Stimulated activated CD8-positive, alpha-beta memory T cell treated with anti-CD3 and anti-CD28 coated beads, Interleukin-12 subunit alpha, Interleukin-12 subunit beta, amount 100 ng/mL, for 4 hours (primary cell): ENCODE data around the gene STAB1.
"Not testable (repeated sequence)": the region's sequence is repeated elsewhere in the genome, so short reads cannot be mapped to it uniquely, and the experiment has no call there.

Experiments used
- DNase-seq: peaks from one replicate; pipeline ENCODE4 v3.0.0-alpha.2; 2020; ENCODE audit warnings: low read depth

STAB1 gene

GRCh38 chr3:52523386-52524257 lies 28.5 kb downstream of the STAB1 start:
- DNase-seq = no peak

GRCh38 chr3:52524258-52524751 lies 29.2 kb downstream of the STAB1 start:
- DNase-seq = no peak

DNA sequence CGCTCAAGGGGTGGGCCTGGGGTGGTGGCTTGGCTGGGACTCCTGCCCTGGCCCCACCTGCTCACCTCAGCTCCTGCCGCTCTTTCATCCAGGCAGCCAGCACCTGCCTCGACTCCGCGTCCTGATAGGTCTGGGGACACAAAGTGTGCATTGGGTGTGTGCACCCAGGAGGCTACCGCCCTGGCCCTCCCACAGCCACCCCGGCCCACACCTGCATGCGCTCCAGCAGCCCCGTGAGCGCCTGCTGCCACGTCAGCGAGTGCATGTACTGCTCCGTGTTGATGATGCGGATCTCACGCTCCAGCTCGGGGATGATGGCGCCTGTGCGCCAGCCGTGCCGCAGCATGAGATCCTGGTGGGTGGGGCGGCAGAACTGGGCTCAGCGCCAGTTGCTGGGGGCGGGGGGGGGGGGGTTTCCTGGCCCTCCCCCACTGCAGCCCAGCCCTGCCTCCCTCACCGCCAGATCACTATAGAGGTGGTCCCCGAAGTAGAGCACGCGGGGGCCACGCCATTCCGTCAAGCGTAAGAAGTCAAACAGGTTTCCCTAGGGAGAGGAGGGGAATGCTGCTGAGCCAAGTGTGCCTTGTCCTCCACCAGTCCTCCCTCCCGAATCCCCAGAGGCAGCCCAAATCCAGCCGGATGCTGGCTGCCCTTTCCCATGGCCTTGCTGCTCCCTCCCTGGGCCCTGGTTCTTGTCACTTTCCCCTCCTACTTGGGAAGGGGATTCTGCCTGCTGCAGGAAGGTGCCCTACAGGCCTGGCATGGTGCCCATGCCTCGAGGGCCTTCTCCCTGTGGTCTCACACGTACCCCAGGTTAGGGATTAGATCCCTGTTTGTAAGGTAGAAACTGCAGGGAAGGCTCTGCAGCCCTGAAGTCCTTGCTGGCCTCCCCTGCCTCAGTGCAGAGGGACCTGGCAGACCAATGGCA lies 29.9 kb downstream of the STAB1 start:
- no peak for DNase-seq

DNA sequence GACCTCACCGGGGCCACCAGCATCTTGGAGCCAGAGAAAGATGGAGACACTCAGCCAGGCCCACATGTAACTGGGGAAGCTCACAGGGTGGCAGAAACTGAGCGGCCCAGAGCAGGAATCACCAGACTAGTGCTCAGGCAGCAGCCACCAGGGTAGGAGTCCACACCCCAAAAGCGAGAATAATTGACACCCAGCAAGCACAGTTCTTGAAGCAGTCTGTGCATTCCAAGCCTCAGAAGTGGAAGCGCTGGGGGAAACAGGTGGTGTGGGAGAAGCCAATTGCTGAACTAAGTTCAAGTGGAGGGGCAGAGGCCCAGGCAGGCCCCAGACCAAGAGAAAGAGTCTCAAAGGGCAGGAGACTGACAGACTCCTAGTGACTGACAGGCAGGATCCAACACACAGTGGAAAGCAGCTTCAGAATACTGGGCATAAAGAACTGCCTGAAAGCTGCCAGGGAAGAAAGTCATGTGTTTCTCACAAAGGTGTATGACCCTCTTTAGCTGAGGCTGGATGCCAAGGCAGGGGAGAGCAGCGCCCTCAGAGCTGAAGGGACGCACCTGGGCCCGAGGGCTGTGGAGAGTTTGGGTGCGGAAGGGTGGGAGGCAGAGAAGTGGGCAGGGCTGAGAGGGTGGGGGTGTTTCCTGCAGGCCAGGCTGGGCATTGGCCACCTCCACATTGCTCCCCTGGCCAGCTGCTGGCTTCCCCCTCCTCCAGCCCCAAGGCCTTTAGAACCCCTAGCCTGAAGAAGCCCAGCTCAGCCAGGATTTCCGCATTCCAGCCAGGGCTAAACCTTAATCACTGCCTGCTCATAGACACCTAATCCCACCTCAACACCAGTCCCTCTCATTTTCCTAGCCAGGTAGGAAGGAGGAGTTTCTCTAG lies 30.8 kb downstream of the STAB1 start:
- no peak for DNase-seq

GRCh38 chr3:52526671-52527038 lies 31.5 kb downstream of the STAB1 start:
- DNase-seq = not testable (repeated sequence)

GRCh38 chr3:52527039-52527731 lies 32.0 kb downstream of the STAB1 start:
- no peak for DNase-seq

DNA sequence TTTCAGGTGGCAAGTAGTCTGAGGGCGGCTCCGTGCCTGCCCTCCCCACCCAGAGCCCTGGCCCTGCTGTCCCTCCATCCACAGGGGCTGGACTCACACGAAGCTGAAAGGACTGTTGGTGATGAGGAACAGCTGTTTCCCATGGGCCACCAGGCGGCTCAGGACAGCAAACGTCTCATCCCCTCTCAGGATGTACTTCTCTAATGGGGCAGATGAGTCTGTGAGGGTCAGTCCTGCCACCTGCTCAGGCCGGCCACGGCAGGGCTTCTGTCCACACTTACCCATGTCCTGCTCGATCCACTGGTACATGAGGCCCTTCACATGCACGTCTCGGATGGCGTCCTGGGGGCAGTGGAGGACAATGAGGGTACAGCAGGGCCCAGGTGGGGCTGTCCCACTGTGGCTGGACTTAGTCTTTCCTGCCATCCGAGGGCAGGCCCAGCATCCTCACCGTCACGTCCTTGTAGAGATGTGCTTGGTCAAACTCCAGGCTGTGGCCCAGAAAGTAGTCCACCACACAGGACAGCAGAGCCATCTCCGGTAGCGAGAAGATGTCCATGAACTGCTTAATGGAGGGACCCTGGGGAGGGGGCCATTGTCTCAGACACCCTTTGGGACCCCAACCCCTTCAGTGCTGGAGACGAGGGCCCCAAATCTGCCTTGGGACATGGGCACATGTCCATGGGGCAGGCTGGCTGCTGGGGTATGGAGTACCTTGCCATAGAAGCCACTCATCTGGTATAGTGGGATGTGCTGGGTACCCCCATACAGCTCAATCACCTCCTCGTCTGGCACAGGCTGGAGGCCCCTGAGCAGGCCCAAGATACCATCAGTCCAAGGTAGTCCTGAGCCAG lies 32.8 kb downstream of the STAB1 start:
- no peak for DNase-seq

GRCh38 chr3:52528586-52529375 lies 33.6 kb downstream of the STAB1 start:
- DNase-seq = no peak

DNA sequence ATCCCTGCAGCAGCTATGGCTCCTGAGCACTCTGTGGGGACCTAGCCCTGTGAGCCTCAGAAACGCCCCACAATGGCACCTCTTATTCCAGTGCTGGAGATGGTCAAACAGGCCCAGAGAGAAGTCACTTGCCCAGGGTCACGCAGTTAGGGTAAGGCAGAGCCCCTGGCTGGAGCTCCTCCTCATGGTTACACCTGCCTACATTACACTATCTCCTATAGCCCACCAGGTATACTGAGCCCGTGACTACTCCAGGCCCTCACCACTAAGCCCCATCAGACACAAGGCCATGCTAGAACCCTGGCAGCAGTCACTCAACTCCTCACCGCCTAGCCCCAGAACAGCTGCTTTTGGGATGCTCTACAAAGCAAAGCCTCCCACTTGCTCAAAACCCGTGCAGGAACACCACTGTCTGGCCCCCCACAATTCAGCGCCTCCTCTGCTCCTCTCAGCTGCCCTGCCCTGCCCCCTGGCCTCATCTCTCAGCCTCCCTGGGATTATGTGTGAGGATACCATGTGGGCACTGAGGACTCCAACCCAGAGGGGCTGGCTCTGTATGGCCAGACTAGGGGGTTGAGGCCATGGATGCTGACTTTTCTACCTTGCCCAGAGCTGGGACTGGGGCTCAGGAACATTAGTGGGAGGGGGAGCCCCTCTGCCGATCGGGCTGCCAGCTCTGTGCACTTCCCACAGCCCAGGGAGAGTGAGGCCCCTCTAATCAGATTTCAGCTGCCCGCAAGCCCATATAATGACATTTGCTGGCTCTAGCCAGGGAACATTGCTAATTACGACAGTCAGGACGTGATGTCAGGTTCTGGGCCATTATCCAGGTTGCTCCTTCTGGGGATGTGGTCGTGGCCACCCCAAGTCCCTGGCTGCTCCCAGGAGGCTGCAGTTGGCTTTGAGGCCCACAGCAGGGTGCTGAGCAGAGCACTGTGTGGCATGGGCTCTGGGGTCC lies 34.5 kb downstream of the STAB1 start:
- DNase-seq = no peak

DNA sequence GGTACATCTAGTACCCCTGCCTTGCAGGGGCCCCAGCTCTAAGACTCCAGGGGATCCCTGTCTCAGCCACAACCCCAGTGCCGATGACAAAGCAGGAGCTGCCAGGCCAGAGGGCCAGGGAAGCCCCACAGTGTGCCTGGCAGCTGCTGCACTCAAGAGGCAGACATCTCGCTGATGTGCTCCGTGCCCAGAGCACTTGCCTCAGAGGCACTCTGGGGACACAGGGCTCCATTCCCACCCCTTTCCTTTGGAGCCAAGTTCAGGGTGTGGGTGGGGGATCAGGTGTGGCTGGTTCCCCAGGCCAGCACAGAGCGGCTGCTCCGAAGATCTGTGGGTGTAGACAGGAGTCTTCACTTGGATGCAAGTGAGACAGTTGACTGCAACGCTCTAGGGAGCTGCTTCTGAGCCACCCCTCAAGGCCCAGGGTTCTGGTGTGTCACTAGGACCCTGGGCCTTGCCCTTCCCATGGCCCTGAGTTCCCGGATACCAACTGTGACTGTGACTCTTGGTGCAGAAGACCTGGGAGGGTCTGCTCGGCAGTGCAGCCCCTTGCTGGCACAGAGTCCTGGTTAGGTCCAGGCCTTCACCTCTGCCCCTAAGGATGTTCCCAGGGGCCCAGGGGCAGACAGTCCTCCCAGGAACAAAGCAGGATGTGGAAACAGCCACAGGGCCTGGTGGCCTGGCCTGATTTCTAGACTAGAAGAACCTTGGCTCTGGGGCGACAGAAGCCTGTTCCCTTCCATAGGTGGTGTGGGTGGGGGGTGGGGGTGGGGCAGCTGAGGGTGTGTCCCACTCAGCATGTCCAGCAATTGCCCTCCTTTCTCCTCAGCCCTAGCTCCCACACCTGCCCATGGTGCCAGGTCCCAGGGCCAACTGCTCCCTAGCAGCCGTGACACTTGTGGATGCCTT lies 36.0 kb downstream of the STAB1 start:
- no peak for DNase-seq

GRCh38 chr3:52531860-52532516 lies 36.9 kb downstream of the STAB1 start:
- no peak for DNase-seq

DNA sequence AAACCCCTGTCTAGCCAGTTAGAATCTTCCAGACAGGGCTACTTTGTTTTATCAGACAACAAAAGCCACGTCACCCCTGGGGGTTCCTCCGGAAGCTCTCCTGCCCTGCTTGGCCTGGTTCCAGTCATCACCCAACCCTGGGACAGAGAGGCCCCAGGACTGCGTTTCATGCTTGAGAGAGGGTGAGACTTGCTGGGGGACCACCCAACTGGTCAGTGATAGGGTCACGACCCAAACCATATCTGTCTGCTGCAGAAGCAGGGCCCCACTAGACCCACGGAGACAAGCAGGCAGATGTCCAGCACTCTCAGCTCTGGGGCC lies 37.3 kb downstream of the STAB1 start:
- DNase-seq = peak; percentile 18

DNA sequence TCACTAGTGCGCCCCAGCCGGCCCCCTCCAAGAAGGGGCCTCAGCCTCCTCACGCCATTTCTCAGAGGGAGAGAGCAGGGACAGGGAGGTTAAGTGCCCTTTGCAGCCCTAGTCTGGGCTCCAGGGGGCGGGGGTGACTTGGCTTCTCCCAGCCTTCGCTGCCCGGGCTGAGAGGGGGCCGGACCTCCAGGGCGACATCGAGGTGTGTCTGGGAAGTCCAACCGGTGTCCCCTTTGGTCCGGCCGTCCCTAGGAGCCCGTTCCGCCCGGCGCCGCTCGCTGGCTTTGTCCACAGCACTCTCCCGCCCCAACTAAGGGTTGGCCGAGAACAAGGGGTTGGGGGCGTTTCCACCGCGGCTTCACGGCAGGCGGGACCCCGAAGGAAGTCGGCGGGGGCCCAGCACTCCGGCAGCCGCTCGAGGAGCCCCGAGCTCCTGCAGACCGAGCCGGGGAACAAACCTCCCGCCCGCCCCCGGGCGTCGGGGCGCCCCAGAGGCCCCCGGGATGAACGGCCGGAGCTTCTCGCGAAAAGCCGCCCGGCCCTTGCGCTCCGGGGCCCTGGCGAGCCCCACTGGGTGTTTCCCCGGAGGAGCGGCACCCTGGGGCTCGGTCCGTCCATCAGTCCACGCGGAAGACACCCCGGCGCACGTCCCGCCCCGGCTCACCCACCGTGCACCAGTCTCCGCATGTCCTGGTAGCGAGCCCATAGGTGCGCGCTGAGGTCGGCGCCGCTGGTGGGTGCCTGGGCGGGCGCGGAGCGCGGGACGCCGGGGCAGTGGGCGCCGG lies 37.9 kb downstream of the STAB1 start:
- DNase-seq = peak; percentile 15

- peak; percentile 61 for DNase-seq
Observed at GRCh38 chr3:52533623-52534280, 38.6 kb downstream of the STAB1 start, which contains the start of gene NT5DC2. Gene NT5DC2, minus strand, starts transcription at chr3:52533857. Its CDS starts 120 bp downstream, at chr3:52533737.
